ENCODE measurements around the gene TMEFF2.

DNA sequence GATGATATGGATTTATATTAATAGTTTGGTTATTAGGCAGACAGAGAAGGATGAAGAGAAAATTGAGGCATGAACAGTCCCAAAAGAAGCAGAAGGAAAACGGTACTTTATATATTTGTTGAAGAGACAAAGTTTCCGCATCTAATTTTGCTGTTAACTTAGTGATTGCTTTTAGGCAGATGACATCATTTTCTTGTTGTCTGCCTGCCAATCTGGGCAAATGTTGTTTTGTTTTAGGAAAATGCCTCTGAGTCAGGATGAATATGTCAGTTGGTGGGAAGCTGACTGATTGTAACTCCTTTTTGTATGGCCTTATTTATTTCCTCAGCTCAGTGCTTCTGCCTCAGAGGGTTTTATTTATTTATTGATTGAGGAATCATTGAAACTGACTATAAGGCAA is 295.3 kb downstream of the TMEFF2 start:
- no peak for TF ChIP-seq POLR2AphosphoS5 (IDR thresholded peaks at IDR 0.05; ENCODE audit: low read depth, low read length)
- no peak for TF ChIP-seq SIN3A (IDR thresholded peaks at IDR 0.05; ENCODE audit: borderline replicate concordance, insufficient read depth, low read length)
- TF ChIP-seq TAF1 (IDR thresholded peaks at IDR 0.05; ENCODE audit: borderline replicate concordance, insufficient read depth, low read length), result no peak
- no peak for TF ChIP-seq REST (IDR thresholded peaks at IDR 0.05; ENCODE audit: insufficient read depth in 1 of 2, low read depth in 2 of 2, low read length in 2 of 2)

Measured in PFSK-1 (cell line).